GM18520 (cell line): ENCODE data around the gene MTHFD2.
"Not testable (repeated sequence)": the region's sequence is repeated elsewhere in the genome, so short reads cannot be mapped to it uniquely, and the experiment has no call there.

Experiments
- ATAC-seq: cut with Tn5 transposase; IDR thresholded peaks from one replicate; pipeline ENCODE4 v1.9.1; 2021; ENCODE audit not compliant: unreplicated experiment

MTHFD2 gene

GRCh38 chr2:74194799-74195198 lies 3.6 kb upstream of the MTHFD2 start:
- ATAC-seq: no peak

- no peak for ATAC-seq
Observed at GRCh38 chr2:74197049-74197448, 1.4 kb upstream of the MTHFD2 start.

GRCh38 chr2:74198023-74198460 lies 373 bp upstream of the MTHFD2 start:
- ATAC-seq: no peak

GRCh38 chr2:74199275-74199701 lies 873 bp downstream of the MTHFD2 start:
- ATAC-seq: no peak

- no peak for ATAC-seq
Observed at GRCh38 chr2:74199871-74200305, 1.5 kb downstream of the MTHFD2 start.

- no peak for ATAC-seq
Observed at GRCh38 chr2:74201196-74201595, 2.8 kb downstream of the MTHFD2 start.

- no peak for ATAC-seq
Observed at GRCh38 chr2:74201596-74201995, 3.2 kb downstream of the MTHFD2 start.

GRCh38 chr2:74204436-74204835 lies 6.0 kb downstream of the MTHFD2 start:
- ATAC-seq: no peak

GRCh38 chr2:74205113-74205512 lies 6.7 kb downstream of the MTHFD2 start:
- no peak for ATAC-seq

GRCh38 chr2:74205596-74205995 lies 7.2 kb downstream of the MTHFD2 start:
- no peak for ATAC-seq

GRCh38 chr2:74206180-74206688 lies 7.8 kb downstream of the MTHFD2 start:
- ATAC-seq: peak; percentile 56

- no peak for ATAC-seq
Observed at GRCh38 chr2:74212702-74213410, 14.4 kb downstream of the MTHFD2 start.

GRCh38 chr2:74215771-74216170 lies 17.4 kb downstream of the MTHFD2 start:
- not testable (repeated sequence) for ATAC-seq

GRCh38 chr2:74216642-74217041 lies 18.2 kb downstream of the MTHFD2 start:
- ATAC-seq: no peak

GRCh38 chr2:74219846-74220486 lies 21.6 kb downstream of the MTHFD2 start:
- no peak for ATAC-seq

GRCh38 chr2:74221091-74221490 lies 22.7 kb downstream of the MTHFD2 start:
- no peak for ATAC-seq

- no peak for ATAC-seq
Observed at GRCh38 chr2:74221604-74222299, 23.3 kb downstream of the MTHFD2 start.

- no peak for ATAC-seq
Observed at GRCh38 chr2:74222300-74222650, 23.9 kb downstream of the MTHFD2 start.

GRCh38 chr2:74223941-74224770 lies 25.7 kb downstream of the MTHFD2 start:
- ATAC-seq: no peak

- no peak for ATAC-seq
Observed at GRCh38 chr2:74225698-74226459, 27.5 kb downstream of the MTHFD2 start.
